Measurements from ENCODE around the gene PHACTR2.

The PHACTR2 gene

GRCh38 chr6:143765422-143766184, 87.8 kb downstream of the PHACTR2 start:
- no peak for DNase-seq (ENCODE audit: low read depth)
- TF ChIP-seq, protein P1, sequence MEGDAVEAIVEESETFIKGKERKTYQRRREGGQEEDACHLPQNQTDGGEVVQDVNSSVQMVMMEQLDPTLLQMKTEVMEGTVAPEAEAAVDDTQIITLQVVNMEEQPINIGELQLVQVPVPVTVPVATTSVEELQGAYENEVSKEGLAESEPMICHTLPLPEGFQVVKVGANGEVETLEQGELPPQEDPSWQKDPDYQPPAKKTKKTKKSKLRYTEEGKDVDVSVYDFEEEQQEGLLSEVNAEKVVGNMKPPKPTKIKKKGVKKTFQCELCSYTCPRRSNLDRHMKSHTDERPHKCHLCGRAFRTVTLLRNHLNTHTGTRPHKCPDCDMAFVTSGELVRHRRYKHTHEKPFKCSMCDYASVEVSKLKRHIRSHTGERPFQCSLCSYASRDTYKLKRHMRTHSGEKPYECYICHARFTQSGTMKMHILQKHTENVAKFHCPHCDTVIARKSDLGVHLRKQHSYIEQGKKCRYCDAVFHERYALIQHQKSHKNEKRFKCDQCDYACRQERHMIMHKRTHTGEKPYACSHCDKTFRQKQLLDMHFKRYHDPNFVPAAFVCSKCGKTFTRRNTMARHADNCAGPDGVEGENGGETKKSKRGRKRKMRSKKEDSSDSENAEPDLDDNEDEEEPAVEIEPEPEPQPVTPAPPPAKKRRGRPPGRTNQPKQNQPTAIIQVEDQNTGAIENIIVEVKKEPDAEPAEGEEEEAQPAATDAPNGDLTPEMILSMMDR (IDR thresholded peaks at IDR 0.05; ENCODE audit: low read depth, low read length, missing control alignments), result no peak

GRCh38 chr6:143766185-143766553, 88.4 kb downstream of the PHACTR2 start:
- no peak overlapping the region for H3K4me3 ChIP-seq (ENCODE audit: low read depth, low read length)
- TF ChIP-seq, protein P1 (IDR thresholded peaks at IDR 0.05; ENCODE audit: low read depth, low read length, missing control alignments), result no peak
- no peak for DNase-seq (ENCODE audit: low read depth)

More at GRCh38 chr6:143765422-143766184, 87.8 kb downstream of the PHACTR2 start:
- no peak overlapping the region for H3K4me3 ChIP-seq (ENCODE audit: low read depth, low read length)

DNA sequence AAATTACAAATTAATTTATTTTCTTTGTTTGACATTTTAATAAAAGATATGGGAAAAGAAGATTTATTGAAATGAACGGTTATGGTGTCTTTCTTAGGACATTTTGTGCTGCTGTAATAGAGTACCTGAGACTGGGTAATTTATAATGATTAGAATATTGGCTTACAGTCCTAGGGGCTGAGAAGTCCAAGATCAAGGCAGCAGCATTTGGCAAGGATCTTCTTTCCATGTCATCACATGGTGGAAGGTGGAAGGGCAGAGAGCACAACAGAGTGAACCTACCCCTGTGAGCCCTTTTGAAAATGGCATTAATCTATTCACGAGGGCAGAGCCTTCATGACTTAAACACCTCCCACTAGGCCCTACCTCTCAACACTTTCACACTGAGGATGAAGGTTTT, 89.7 kb downstream of the PHACTR2 start:
- DNase-seq (ENCODE audit: low read depth), result no peak
- H3K4me3 ChIP-seq (ENCODE audit: low read depth, low read length), result no peak overlapping the region
- TF ChIP-seq, protein P1 (IDR thresholded peaks at IDR 0.05; ENCODE audit: low read depth, low read length, missing control alignments), result no peak

- TF ChIP-seq, protein P1 (IDR thresholded peaks at IDR 0.05; ENCODE audit: low read depth, low read length, missing control alignments), result no peak
- H3K4me3 ChIP-seq (ENCODE audit: low read depth, low read length), result no peak overlapping the region
- DNase-seq (ENCODE audit: low read depth), result no peak
Measured at GRCh38 chr6:143772116-143773086, 94.6 kb downstream of the PHACTR2 start.

GRCh38 chr6:143773506-143774150, 95.9 kb downstream of the PHACTR2 start:
- no peak overlapping the region for H3K4me3 ChIP-seq (ENCODE audit: low read depth, low read length)
- TF ChIP-seq, protein P1 (IDR thresholded peaks at IDR 0.05; ENCODE audit: low read depth, low read length, missing control alignments), result no peak
- DNase-seq (ENCODE audit: low read depth), result no peak

- no peak overlapping the region for H3K4me3 ChIP-seq (ENCODE audit: low read depth, low read length)
- TF ChIP-seq, protein P1 (IDR thresholded peaks at IDR 0.05; ENCODE audit: low read depth, low read length, missing control alignments), result no peak
- DNase-seq (ENCODE audit: low read depth), result no peak
Measured at GRCh38 chr6:143774347-143774746, 96.6 kb downstream of the PHACTR2 start.

Data from GM12864 (cell line).